ENCODE measurements around the gene ZNF689. TPM values are rescaled to one million over a fixed set of nuclear protein-coding genes. Genes with fewer than 3 reads are reported as not detected.

ZNF689 gene
- total RNA-seq = 10 to 100 TPM in 3 of 4 donors, 1 to 10 TPM in 1; 9.7 to 14.7 (median 11.8) TPM

- Histone ChIP-seq H3K4me3 (replicated peaks in 1 of 3) (peak within 1 kb of the TSS; percentile 56 to 89 (median 85)), H3K27me3 (no peaks in the 10 kb centered on the region), H3K27ac (peak within 1 kb of the TSS; percentile 83 to 96 (median 92)), H3K36me3 (peaks cover 8 to 13% of the 10 kb centered on the region in 2 donors), H3K9me3 (no peaks in the 10 kb centered on the region), H3K4me1 (peaks cover 0 to 9% of the 10 kb centered on the region in 2 donors)
- peak in 1 of 2 donors; percentile 73 for TF ChIP-seq POLR2A (IDR thresholded peaks at IDR 0.05)
- TF ChIP-seq, protein P1, sequence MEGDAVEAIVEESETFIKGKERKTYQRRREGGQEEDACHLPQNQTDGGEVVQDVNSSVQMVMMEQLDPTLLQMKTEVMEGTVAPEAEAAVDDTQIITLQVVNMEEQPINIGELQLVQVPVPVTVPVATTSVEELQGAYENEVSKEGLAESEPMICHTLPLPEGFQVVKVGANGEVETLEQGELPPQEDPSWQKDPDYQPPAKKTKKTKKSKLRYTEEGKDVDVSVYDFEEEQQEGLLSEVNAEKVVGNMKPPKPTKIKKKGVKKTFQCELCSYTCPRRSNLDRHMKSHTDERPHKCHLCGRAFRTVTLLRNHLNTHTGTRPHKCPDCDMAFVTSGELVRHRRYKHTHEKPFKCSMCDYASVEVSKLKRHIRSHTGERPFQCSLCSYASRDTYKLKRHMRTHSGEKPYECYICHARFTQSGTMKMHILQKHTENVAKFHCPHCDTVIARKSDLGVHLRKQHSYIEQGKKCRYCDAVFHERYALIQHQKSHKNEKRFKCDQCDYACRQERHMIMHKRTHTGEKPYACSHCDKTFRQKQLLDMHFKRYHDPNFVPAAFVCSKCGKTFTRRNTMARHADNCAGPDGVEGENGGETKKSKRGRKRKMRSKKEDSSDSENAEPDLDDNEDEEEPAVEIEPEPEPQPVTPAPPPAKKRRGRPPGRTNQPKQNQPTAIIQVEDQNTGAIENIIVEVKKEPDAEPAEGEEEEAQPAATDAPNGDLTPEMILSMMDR (IDR thresholded peaks at IDR 0.05) = no peak
- intact Hi-C loops (cut with DNase I) = loop anchor here (10.0 kb wide), 1 partner anchor 165 kb away; the partner anchor contains the start of gene SEPHS2
- WGBS, 2 donors = 2% methylated on average over 36 to 40 of the region's 63 CpGs
- DNase-seq = peak; percentile 95 to 96
Observed at GRCh38 chr16:30609926-30610839, at the start of gene ZNF689. Gene ZNF689, minus strand, starts transcription at chr16:30610389. Its CDS starts 348 bp downstream, at chr16:30610041.

GRCh38 chr16:30658731-30659506, 48.7 kb upstream of the ZNF689 start:
- Histone ChIP-seq H3K27ac (peak overlapping the region; percentile 78 to 97 (median 95)), H3K4me1 (peaks cover 26 to 35% of the 10 kb centered on the region in 2 donors), H3K27me3 (no peaks in the 10 kb centered on the region), H3K4me3 (replicated peaks in 1 of 3) (peak overlapping the region; percentile 76 to 96 (median 95)), H3K9me3 (no peaks in the 10 kb centered on the region), H3K36me3 (peaks cover 42 to 53% of the 10 kb centered on the region in 2 donors)
- TF ChIP-seq, protein P1 (IDR thresholded peaks at IDR 0.05) = peak in 2 of 6 experiments; percentile 23
- peak in 1 of 2 donors; percentile 20 for TF ChIP-seq POLR2A (IDR thresholded peaks at IDR 0.05)
- intact Hi-C loops (cut with DNase I) = no loop called here
- DNase-seq = peak; percentile 84 to 86
- 0% methylated on average over 20 to 23 of the region's 64 CpGs for WGBS, 2 donors

DNA sequence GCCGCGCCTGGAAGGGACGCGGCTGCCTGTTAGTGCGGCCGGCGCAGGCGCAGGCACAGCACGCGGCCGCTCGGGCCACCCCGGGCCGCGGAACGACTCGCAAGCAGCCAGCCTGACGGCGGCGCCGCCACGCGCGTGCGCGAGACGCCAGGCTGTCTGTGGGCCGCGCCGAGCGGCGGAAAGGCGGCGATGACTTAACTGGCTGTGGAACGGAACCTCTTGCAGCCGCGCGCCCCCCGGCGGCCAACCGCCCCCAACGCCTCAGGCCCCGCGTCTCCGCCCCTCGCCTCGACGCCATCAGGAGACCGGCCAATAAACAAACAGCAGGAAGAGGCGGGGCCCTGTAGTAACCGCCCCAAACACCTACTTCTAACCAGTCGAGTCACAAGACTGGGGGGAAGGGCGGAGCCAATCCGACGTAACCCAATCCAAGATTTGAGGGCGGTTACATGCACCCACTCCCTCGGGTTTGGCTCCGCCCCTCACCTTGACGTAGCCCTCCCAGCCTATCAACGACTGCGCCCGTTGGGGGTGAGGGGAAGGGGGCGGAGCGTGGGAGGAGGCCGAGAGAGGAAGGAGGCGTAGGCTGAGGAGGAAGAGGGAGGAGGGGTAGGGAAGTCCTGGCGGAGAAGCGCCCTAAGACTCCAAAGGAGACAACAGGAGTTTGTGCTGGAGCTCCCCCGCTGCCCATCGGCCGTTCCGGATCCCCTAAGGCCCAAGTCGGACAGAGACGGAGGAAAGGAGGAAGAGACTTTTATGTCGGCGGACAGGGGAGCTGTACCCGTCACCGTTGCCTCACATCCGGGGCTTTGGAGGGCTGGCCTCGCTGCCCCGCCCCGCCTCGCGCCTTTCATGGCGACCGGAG, 47.9 kb upstream of the ZNF689 start, which contains the start of gene FBRS:
TSS of gene FBRS (plus strand) at position 566 of the 865 bp plus-strand sequence. CDS start 1,088 bp downstream, outside the sequence.
- intact Hi-C loops (cut with DNase I) = no loop called here
- WGBS, 2 donors = 0% methylated on average over 42 to 43 of the region's 86 CpGs

More for the DNA sequence above, 47.9 kb upstream of the ZNF689 start, which contains the start of gene FBRS:
- Histone ChIP-seq H3K27me3 (no peaks in the 10 kb centered on the region), H3K4me3 (replicated peaks in 1 of 3) (peak within 1 kb of the TSS; percentile 76 to 96 (median 95)), H3K27ac (peak within 1 kb of the TSS; percentile 78 to 97 (median 95)), H3K9me3 (no peaks in the 10 kb centered on the region), H3K4me1 (peaks cover 26 to 35% of the 10 kb centered on the region in 2 donors), H3K36me3 (peaks cover 46 to 50% of the 10 kb centered on the region in 2 donors)
- TF ChIP-seq, protein P1 (IDR thresholded peaks at IDR 0.05) = peak; percentile 27 to 92 (median 63)
- TF ChIP-seq POLR2A (IDR thresholded peaks at IDR 0.05) = peak; percentile 46 to 86
- peak; percentile 100 for DNase-seq

All from thyroid gland (tissue), 4 donors.